Fibroblast of villous mesenchyme (primary cell): ENCODE data around the gene CYTH4. TPM values are rescaled to one million over a fixed set of nuclear protein-coding genes. Genes with fewer than 3 reads are reported as not detected.
A peak's percentile ranks its signal among the peaks of the same experiment; 100 is the strongest.
"Not testable (repeated sequence)": the region's sequence is repeated elsewhere in the genome, so short reads cannot be mapped to it uniquely, and the experiment has no call there.

ENCODE experiments used
- DNase-seq: peaks from one replicate; pipeline ENCODE4 v3.0.0-alpha.2; 2010; ENCODE audit warnings: low read depth
- H3K4me3 ChIP-seq: 2 replicates; pipeline ENCODE4 v1.5.1; 2011; ENCODE audit warnings: low read depth, mild to moderate bottlenecking, low read length
- total RNA-seq: library from RNA; depleted of rRNA; stranded (reverse); fragments of >200 nt; gene quantifications from 2 replicates; pipeline ENCODE4 v1.2.3, GENCODE V29; 2012
- TF ChIP-seq, protein P1 (sequence below): IDR thresholded peaks from 2 replicates; pipeline ENCODE4 v1.5.1; 2012; ENCODE audit warnings: low read depth, mild to moderate bottlenecking, low read length; ENCODE audit not compliant: insufficient read depth

CYTH4 gene, protein sequence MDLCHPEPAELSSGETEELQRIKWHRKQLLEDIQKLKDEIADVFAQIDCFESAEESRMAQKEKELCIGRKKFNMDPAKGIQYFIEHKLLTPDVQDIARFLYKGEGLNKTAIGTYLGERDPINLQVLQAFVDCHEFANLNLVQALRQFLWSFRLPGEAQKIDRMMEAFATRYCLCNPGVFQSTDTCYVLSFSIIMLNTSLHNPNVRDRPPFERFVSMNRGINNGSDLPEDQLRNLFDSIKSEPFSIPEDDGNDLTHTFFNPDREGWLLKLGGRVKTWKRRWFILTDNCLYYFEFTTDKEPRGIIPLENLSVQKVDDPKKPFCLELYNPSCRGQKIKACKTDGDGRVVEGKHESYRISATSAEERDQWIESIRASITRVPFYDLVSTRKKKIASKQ
- under 0.01 TPM in 2 replicates for total RNA-seq

DNA sequence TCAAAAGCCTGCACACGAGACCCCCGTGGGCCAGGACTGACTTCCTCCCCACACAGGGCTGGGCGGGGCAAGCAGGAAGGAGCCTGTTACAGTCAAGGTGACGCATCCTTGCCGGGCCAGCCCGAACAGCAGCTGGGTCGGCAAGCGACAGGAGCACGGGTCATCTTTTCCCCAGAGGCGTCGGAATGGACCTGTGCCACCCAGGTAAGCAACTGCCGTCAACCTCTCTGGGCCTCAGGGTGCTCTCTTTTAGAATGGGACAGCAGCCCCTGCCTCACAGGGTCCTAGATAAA lies at the start of gene CYTH4:
CYTH4 (plus strand) TSS at position 124 of the 293 bp plus-strand sequence; CDS start at position 186, 62 bp downstream.
- no peak within 1 kb of the TSS for H3K4me3 ChIP-seq
- DNase-seq = no peak
- TF ChIP-seq, protein P1, sequence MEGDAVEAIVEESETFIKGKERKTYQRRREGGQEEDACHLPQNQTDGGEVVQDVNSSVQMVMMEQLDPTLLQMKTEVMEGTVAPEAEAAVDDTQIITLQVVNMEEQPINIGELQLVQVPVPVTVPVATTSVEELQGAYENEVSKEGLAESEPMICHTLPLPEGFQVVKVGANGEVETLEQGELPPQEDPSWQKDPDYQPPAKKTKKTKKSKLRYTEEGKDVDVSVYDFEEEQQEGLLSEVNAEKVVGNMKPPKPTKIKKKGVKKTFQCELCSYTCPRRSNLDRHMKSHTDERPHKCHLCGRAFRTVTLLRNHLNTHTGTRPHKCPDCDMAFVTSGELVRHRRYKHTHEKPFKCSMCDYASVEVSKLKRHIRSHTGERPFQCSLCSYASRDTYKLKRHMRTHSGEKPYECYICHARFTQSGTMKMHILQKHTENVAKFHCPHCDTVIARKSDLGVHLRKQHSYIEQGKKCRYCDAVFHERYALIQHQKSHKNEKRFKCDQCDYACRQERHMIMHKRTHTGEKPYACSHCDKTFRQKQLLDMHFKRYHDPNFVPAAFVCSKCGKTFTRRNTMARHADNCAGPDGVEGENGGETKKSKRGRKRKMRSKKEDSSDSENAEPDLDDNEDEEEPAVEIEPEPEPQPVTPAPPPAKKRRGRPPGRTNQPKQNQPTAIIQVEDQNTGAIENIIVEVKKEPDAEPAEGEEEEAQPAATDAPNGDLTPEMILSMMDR = no peak

DNA sequence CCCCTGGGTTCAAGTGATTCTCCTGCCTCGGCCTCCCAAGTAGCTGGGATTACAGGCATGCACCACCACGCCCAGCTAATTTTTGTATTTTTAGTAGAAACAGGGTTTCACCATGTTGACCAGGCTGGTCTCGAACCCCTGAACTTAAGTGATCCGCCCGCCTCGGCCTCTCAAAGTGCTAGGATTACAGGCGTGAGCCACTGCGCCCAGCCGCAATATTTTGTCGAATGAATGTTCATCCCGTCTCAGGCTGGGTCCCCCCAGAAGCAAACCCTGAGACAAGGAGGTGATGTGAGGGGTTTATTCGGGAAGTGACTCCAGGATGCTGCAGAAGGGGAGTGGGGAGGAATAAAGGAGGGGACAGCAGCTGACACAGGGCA lies 48.9 kb upstream of the CYTH4 start:
- H3K4me3 ChIP-seq, DNase-seq: not testable (repeated sequence)

DNA sequence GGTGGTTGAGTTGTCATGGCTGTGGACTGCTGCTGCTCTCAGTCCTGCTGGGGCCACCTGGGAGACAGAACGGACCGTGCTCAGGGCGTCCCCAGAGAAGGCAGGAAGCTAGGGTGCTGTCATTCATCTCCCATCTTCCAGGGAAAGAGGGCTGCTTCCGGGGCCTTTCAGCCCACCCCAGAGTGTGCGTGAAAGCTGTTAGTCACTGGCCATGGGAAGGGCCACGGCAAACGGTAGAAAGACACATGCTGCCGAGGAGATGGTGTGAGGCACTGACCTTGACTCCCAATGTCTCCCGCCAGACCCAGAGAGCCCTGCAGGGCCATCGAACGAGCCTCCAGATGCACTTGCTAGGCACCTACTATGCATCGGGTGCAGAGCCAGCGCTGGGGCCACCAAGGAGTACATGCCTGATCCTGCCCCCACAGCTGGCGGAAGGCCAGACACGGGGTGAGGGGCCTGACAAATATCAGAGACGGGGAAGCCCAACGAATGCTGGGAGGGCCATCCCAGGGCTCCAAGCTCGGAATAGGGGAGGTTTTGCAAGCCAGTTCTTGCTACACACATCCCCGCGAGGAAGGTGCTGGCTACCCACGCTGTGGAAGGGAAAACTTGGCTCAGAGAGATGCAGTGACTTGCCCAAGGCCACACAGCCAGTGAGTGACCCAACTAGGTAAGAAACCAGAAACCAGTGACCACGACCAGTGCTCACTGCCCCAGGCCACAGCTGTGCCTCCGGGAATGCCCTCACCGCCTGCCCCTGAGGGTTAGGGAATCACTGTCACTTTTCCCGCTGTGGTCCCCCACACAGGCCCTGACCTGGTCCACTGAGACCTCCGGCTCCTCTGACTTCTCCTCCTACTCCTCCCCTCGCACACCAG lies 48.3 kb upstream of the CYTH4 start:
- H3K4me3 ChIP-seq = no peak overlapping the region
- TF ChIP-seq, protein P1 = no peak
- no peak for DNase-seq

DNA sequence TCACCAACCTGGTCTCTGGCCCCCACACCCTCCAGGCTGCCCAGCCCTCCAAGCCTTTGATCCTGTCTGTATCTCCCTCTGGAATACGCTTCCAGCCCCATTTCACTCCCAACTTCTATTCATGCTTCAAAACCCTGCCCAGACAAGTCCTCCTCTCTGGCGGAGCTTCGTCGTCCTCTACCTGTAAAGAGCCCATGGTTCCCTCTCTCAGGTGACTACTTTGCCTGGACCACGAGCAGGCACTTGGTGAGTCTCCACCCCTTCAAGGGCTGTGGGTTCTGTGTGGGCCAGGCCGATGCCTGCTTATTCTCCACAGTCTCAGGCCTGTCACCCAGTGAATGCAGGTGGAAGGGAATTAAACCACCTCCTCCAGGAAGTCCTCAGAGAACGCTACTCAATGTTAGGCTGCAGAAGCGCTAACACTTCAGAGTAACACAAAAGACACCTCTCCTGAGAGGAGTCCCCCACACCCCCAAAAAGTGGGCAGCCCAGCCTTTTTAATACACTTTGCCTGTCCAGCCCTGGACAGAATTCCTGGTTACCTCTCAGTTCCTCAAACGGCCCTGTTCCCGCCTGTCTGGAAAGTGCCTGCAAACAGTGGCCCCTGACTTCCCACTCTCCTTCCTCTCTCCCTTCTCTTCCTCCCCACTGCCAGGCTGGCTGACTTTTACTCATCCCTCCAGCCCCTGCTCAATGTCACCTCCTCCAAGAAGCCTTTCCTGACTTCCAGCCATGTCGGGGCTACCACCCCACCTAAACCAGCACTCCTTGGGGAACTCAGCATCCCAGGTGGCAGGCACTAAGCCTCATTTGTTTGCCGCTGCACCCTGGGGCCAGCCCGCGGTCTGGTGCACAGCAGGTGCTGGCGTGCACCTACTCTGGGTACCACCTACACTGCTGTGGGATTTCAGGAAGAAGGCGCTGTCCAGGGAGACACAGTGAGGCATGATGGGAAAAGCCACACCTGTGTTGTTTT lies 47.3 kb upstream of the CYTH4 start:
- no peak overlapping the region for H3K4me3 ChIP-seq
- DNase-seq = no peak
- TF ChIP-seq, protein P1 = no peak

DNA sequence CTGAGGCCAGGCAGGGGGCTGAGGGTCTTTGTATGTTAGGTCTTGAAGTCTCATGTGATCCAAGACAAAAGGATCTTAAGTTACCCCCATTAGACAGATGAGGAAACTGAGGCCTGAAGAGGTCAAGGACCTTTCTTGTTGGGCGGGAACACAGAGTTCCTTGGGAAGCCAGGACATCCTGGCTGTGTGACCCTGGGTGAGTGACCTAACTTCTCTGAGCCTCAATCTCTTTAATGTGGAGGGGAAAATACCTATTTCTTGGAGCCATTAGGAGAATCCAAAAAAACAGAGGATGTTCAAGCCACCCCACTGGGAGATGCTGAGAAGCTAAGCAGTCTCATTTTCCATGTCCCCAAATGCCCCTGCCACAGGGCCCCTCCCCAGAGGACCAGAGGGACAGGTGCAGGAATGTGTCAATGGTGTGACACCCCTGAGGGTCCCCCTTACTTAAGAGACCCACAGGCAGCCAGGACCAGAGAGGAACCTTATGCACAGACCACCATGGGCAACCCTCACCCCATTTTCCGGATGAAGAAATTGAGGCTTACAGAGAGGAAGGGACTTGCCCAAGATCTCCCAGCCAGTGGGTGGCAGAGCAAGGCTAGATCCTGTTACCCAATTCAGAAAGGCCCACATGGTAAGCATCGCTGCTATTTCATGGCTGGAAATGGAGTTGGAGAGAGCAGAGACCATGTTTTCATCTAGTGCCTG lies 46.3 kb upstream of the CYTH4 start:
- TF ChIP-seq, protein P1 = no peak
- H3K4me3 ChIP-seq = no peak overlapping the region
- no peak for DNase-seq

DNA sequence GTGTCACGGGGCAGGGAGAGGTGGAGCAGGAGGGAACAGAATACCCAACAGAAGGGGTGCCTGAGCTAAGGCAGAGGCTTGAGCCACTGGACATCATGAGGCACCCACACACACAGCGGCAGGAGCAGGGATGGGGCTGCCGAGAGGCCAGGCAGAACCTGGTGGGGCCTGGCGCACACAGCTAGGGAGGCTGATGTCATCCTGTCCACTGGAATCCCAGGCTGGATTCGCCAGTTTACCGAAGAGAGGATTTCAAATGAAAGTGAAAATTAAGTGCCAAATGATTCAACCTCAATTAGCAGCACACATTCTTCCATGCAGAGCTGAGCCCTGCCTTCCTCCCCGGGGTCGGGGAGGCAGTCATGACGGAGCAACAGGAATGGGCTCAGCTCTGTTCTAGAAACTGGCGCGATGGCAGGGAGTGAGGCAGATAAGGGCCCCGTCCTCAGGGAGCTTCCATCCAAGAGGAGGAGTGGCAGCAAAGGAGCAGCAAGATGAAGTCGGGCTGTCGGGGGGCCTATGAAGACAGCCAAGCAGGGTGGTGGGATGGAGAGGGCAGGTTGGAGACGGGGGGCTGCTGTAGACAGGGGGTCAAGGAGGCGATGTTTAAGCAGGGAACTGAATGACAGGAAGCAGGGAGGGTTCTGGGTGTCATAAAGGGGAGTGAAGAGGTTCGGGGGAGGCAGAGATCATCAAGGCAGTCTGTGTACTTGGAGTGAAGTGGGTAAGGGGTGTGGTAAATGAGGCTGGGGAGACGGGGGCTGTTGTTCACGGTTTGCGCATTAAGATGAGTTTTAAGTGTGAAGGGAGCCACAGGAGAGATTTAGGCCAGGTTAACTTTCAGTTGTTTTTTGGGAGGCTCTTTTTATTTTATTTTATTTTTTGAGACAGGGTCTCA lies 44.7 kb upstream of the CYTH4 start:
- peak; percentile 60 for DNase-seq
- TF ChIP-seq, protein P1 = no peak
- H3K4me3 ChIP-seq = no peak overlapping the region
